Coronary artery (tissue), 2 donors: ENCODE results near the gene C2orf81.

Source experiments
- DNase-seq: peaks from one replicate; pipeline ENCODE4 v3.0.0-alpha.2; 2017; ENCODE audit warnings: low spot score
- H3K27ac ChIP-seq, 2 donors: fragments of 200-600 bp; sonication (generic); one replicate each; pipeline ENCODE4 v1.5.1; 2016 to 2019
- H3K4me3 ChIP-seq: fragments of 200-600 bp; sonication (generic); 2 replicates; pipeline ENCODE4 v1.5.1; 2016; ENCODE audit warnings: mild to moderate bottlenecking, moderate library complexity
- CTCF ChIP-seq: fragments of 200-600 bp; sonication (generic); IDR thresholded peaks from one replicate; pipeline ENCODE4 v1.5.1; 2019; ENCODE audit warnings: antibody characterized with exemption

The C2orf81 gene

GRCh38 chr2:74458938-74459363, 37.5 kb upstream of the C2orf81 start:
- TF ChIP-seq CTCF, result no peak
- no peak for DNase-seq
- Histone ChIP-seq H3K27ac (peak overlapping the region; percentile 88 to 97), H3K4me3 (peak overlapping the region; percentile 80)

- peak; percentile 100 for DNase-seq
- no peak for TF ChIP-seq CTCF
- Histone ChIP-seq H3K27ac (peak within 1 kb of the TSS; percentile 96 to 97), H3K4me3 (peak within 1 kb of the TSS; percentile 82)
Measured at GRCh38 chr2:74458132-74458937, 36.9 kb upstream of the C2orf81 start, which contains the start of gene WBP1. Gene WBP1 (plus strand): TSS chr2:74458438. CDS start chr2:74458603, 165 bp downstream.

- no peak for DNase-seq
- no peak for TF ChIP-seq CTCF
Measured at GRCh38 chr2:74457549-74458131, 36.2 kb upstream of the C2orf81 start.

GRCh38 chr2:74457129-74457548, 35.7 kb upstream of the C2orf81 start:
- peak overlapping the region; percentile 96 to 97 for H3K27ac ChIP-seq
- no peak for TF ChIP-seq CTCF
- peak overlapping the region; percentile 82 for H3K4me3 ChIP-seq
- no peak for DNase-seq

More at GRCh38 chr2:74457549-74458131, 36.2 kb upstream of the C2orf81 start:
- Histone ChIP-seq H3K27ac (peak overlapping the region; percentile 96 to 97), H3K4me3 (peak overlapping the region; percentile 82)

- Histone ChIP-seq H3K4me3 (peak within 1 kb of the TSS; percentile 92), H3K27ac (peak within 1 kb of the TSS; percentile 47 to 83)
- DNase-seq, result peak; percentile 98
- TF ChIP-seq CTCF, result no peak
Measured at GRCh38 chr2:74454654-74455511, 33.5 kb upstream of the C2orf81 start, which contains the start of gene INO80B. Gene INO80B (plus strand): TSS chr2:74455087. CDS start chr2:74455117, 30 bp downstream.

GRCh38 chr2:74450570-74451190, 29.3 kb upstream of the C2orf81 start:
- H3K27ac ChIP-seq, result no peak overlapping the region
- no peak for TF ChIP-seq CTCF
- no peak for DNase-seq
- H3K4me3 ChIP-seq, result no peak overlapping the region
